Endothelial cell (in vitro differentiated cells): ENCODE measurements around the gene SH2D2A. TPM values are rescaled to one million over a fixed set of nuclear protein-coding genes. Genes with fewer than 3 reads are reported as not detected.

ENCODE experiments used
- DNase-seq: peaks from one replicate; pipeline ENCODE4 v3.0.0; 2021; ENCODE audit warnings: low spot score
- H3K27ac Mint-ChIP-seq: one replicate; pipeline ENCODE4 v1.8.0; 2021; ENCODE audit warnings: mixed read lengths, inconsistent platforms; ENCODE audit not compliant: unreplicated experiment
- H3K27me3 Mint-ChIP-seq: one replicate; pipeline ENCODE4 v1.8.0; 2021; ENCODE audit warnings: mild to moderate bottlenecking, moderate library complexity, mixed read lengths, inconsistent platforms; ENCODE audit not compliant: unreplicated experiment
- H3K36me3 Mint-ChIP-seq: one replicate; pipeline ENCODE4 v1.8.0; 2021; ENCODE audit warnings: mild to moderate bottlenecking, low read depth, mixed read lengths, inconsistent platforms; ENCODE audit not compliant: unreplicated experiment
- H3K4me1 Mint-ChIP-seq: one replicate; pipeline ENCODE4 v1.8.0; 2021; ENCODE audit warnings: mild to moderate bottlenecking, mixed read lengths, inconsistent platforms; ENCODE audit not compliant: unreplicated experiment
- H3K4me3 Mint-ChIP-seq: one replicate; pipeline ENCODE4 v1.8.0; 2021; ENCODE audit warnings: mild to moderate bottlenecking, mixed read lengths, inconsistent platforms; ENCODE audit not compliant: unreplicated experiment
- H3K9me3 Mint-ChIP-seq: one replicate; pipeline ENCODE4 v1.8.0; 2021; ENCODE audit warnings: mixed read lengths, inconsistent platforms; ENCODE audit not compliant: unreplicated experiment
- total RNA-seq: library from RNA; stranded (reverse); fragmentation: NEBNext Ultra II Directional; extraction: Animal tissue kit (Norgen Biotek cat#: 25700); gene quantifications from one replicate; pipeline ENCODE4 v1.2.1, GENCODE V29; 2021; ENCODE audit not compliant: unreplicated experiment
- TF ChIP-seq, protein P1 (sequence below): fragments of 200-600 bp; sonication (generic); IDR thresholded peaks from one replicate; pipeline ENCODE4 v1.5.0; 2021; ENCODE audit warnings: antibody characterized with exemption; ENCODE audit not compliant: unreplicated experiment

Gene SH2D2A
- total RNA-seq, 1 donor from 2014 or later: not detected

- no peak overlapping the region for H3K27ac Mint-ChIP-seq
- no peak overlapping the region for H3K4me3 Mint-ChIP-seq
- H3K4me1 Mint-ChIP-seq: peaks cover 13% of the 10 kb centered on the region
- H3K9me3 Mint-ChIP-seq: no peaks in the 10 kb centered on the region
- H3K36me3 Mint-ChIP-seq: no peaks in the 10 kb centered on the region
- DNase-seq: no peak
- H3K27me3 Mint-ChIP-seq: peaks cover 43% of the 10 kb centered on the region
- TF ChIP-seq, protein P1, sequence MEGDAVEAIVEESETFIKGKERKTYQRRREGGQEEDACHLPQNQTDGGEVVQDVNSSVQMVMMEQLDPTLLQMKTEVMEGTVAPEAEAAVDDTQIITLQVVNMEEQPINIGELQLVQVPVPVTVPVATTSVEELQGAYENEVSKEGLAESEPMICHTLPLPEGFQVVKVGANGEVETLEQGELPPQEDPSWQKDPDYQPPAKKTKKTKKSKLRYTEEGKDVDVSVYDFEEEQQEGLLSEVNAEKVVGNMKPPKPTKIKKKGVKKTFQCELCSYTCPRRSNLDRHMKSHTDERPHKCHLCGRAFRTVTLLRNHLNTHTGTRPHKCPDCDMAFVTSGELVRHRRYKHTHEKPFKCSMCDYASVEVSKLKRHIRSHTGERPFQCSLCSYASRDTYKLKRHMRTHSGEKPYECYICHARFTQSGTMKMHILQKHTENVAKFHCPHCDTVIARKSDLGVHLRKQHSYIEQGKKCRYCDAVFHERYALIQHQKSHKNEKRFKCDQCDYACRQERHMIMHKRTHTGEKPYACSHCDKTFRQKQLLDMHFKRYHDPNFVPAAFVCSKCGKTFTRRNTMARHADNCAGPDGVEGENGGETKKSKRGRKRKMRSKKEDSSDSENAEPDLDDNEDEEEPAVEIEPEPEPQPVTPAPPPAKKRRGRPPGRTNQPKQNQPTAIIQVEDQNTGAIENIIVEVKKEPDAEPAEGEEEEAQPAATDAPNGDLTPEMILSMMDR: no peak
These were observed 28.7 kb upstream of the SH2D2A start for GRCh38 chr1:156845055-156845952.

DNA sequence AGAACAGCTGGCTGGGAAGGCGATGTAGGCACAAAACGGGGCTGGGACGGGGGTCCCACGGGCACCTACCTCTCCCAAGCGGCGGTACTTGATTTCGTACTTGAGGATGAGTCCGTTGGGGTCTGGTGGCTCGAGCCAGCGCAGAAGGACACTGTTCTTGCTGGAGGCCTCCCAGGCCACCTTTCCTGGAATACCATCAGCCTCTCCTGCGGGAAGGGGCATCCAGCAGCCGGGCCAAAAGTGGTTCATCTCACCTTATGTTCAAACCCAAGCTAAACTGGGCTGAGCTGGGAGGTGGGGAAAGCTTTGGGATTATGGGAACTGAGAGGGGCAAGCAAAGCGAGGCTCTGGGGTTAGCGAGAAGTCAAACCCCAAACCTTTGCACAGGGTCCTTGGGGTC, 28.0 kb upstream of the SH2D2A start:
- no peak for DNase-seq
- TF ChIP-seq, protein P1: no peak
- Mint-ChIP-seq H3K9me3 (no peaks in the 10 kb centered on the region), H3K27ac (no peak overlapping the region), H3K36me3 (no peaks in the 10 kb centered on the region), H3K4me3 (no peak overlapping the region), H3K27me3 (peaks cover 40% of the 10 kb centered on the region), H3K4me1 (peaks cover 13% of the 10 kb centered on the region)

- Mint-ChIP-seq H3K27ac (peak overlapping the region; percentile 72), H3K27me3 (peaks cover 38% of the 10 kb centered on the region), H3K9me3 (no peaks in the 10 kb centered on the region), H3K36me3 (no peaks in the 10 kb centered on the region), H3K4me1 (peaks cover 12% of the 10 kb centered on the region), H3K4me3 (no peak overlapping the region)
- TF ChIP-seq, protein P1: no peak
- no peak for DNase-seq
These were observed 27.5 kb upstream of the SH2D2A start for GRCh38 chr1:156844102-156844501.

DNA sequence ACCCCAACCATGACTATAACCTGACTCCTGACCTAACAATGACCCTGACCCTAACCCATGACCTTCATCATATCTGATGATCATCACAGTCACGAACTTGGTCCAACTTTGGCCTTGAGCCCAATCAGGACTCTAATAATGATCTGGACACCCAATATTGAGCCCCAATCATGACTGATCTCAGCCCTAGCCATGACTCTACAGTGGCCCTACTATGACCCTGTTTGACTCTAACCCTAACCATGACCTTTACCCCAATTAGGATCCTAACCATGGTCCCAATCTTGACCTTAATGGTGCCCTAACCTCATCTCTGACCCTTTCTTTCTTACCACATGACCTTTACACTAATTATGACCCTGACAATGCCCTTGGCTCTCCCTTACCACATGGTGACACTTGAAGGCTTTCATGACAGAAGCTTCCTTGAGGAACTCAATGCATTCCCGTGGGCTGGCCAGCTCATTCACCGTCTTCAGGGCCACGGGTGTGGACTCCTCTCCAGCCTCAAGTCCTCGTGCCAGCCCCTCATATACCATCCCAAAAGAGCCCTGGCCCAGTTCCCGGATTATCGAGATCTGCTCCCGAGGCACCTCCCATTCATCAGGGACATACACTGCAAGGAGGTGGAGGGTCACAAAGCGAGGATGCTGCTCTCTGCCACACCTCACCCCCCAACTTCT, 26.1 kb upstream of the SH2D2A start:
- TF ChIP-seq, protein P1: no peak
- no peaks in the 10 kb centered on the region for H3K36me3 Mint-ChIP-seq
- no peak for DNase-seq
- H3K4me3 Mint-ChIP-seq: peak overlapping the region; percentile 18
- no peaks in the 10 kb centered on the region for H3K9me3 Mint-ChIP-seq
- H3K27me3 Mint-ChIP-seq: peaks cover 35% of the 10 kb centered on the region
- H3K27ac Mint-ChIP-seq: no peak overlapping the region
- H3K4me1 Mint-ChIP-seq: peaks cover 5% of the 10 kb centered on the region
